Gastrocnemius medialis (tissue), 4 donors: Measurements from ENCODE around the gene ATP4B.

Experiments
- CTCF ChIP-seq, 5 experiments: fragments of 450-650 bp in 3 of 5; fragments of 200-600 bp in 2 of 5; sonication (generic) in 2 of 5; IDR thresholded peaks in 4 of 5; conservative IDR thresholded peaks in 1 of 5; 1 replicate in 4 of 5; 2 replicates in 1 of 5; pipeline ENCODE4 v1.5.1; 2016 to 2019; ENCODE audit warnings: antibody characterized with exemption in 5 of 5, mild to moderate bottlenecking in 3 of 5, moderate library complexity in 3 of 5
- POLR2A ChIP-seq, 2 donors: fragments of 450-650 bp; IDR thresholded peaks; one replicate each; pipeline ENCODE4 v1.6.1; 2017; ENCODE audit warnings: antibody characterized with exemption in 2 of 2, mild to moderate bottlenecking in 2 of 2, moderate library complexity in 2 of 2

GRCh38 chr13:113602291-113602988, 55.6 kb downstream of the ATP4B start:
- TF ChIP-seq CTCF (IDR thresholded peaks at IDR 0.05 in 4 of 5, conservative IDR thresholded peaks at IDR 0.05 in 1 of 5) (no peak), POLR2A (IDR thresholded peaks at IDR 0.05) (no peak)
